ENCODE measurements around the gene NPEPPS. TPM values are rescaled to one million over a fixed set of nuclear protein-coding genes. Genes with fewer than 3 reads are reported as not detected.

The NPEPPS gene
- total RNA-seq, 1 experiment from 2014 or later = 139 TPM

DNA sequence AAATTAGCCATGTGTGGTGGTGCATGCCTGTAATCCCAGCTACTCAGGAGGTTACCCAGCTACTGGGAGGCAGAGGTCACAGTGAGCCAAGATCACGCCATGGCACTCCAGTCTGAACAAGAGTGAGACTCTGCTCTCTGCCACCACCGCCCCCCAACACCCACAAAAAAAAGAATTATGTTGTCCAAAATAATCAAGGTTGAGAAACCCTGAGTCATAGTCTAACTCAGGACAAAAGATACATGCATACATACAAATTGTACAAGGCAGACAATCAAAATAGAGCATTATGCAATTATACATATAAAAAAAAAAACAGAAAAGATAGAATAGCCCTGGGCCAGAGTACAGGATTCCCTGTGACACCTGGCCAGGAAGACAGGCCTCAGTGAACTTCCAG, 112.2 kb downstream of the NPEPPS start:
- H3K27ac Mint-ChIP-seq (ENCODE audit: unreplicated experiment) = no peak overlapping the region
- ChIA-PET POLR2A (interaction anchor here (0.6 kb wide), 1 partner anchor 70 kb away, joined by 5 read pairs; no protein-coding TSS in a partner anchor), CTCF (interaction anchor here (0.6 to 1.1 kb wide), 2 partner anchors 27 to 620 kb away, joined by 3 to 8 read pairs; no protein-coding TSS in a partner anchor)
- Histone ChIP-seq H3K4me1 (no peaks in the 10 kb centered on the region), H3K4me3 (ENCODE audit: low read depth, low read length) (no peak overlapping the region), H3K9me3 (no peaks in the 10 kb centered on the region), H3K27me3 (replicated peaks; ENCODE audit: control insufficient read depth, insufficient read depth, low read length) (no peaks in the 10 kb centered on the region), H3K36me3 (ENCODE audit: control insufficient read depth, insufficient read depth, low read length) (no peaks in the 10 kb centered on the region)
- intact Hi-C loops (cut with micrococcal nuclease; ENCODE audit: unreplicated experiment) = no loop called here
- H3K27me3 Mint-ChIP-seq (ENCODE audit: insufficient read depth, unreplicated experiment) = no peaks in the 10 kb centered on the region
- H3K4me3 Mint-ChIP-seq (ENCODE audit: unreplicated experiment) = no peak overlapping the region
- H3K9me3 Mint-ChIP-seq (ENCODE audit: unreplicated experiment) = no peaks in the 10 kb centered on the region
- no peaks in the 10 kb centered on the region for H3K36me3 Mint-ChIP-seq (ENCODE audit: insufficient read depth, unreplicated experiment)
- no peaks in the 10 kb centered on the region for H3K4me1 Mint-ChIP-seq (ENCODE audit: low read depth, unreplicated experiment)
- no peak for DNase-seq
- TF ChIP-seq, protein P1, sequence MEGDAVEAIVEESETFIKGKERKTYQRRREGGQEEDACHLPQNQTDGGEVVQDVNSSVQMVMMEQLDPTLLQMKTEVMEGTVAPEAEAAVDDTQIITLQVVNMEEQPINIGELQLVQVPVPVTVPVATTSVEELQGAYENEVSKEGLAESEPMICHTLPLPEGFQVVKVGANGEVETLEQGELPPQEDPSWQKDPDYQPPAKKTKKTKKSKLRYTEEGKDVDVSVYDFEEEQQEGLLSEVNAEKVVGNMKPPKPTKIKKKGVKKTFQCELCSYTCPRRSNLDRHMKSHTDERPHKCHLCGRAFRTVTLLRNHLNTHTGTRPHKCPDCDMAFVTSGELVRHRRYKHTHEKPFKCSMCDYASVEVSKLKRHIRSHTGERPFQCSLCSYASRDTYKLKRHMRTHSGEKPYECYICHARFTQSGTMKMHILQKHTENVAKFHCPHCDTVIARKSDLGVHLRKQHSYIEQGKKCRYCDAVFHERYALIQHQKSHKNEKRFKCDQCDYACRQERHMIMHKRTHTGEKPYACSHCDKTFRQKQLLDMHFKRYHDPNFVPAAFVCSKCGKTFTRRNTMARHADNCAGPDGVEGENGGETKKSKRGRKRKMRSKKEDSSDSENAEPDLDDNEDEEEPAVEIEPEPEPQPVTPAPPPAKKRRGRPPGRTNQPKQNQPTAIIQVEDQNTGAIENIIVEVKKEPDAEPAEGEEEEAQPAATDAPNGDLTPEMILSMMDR (IDR thresholded peaks at IDR 0.05; ENCODE audit: insufficient read depth in 1 of 2, low read depth in 1 of 2, low read length in 1 of 2, severe bottlenecking in 1 of 2, unreplicated experiment in 1 of 2) = no peak
- no TSS peak for BruUV-seq (replicated peaks)

DNA sequence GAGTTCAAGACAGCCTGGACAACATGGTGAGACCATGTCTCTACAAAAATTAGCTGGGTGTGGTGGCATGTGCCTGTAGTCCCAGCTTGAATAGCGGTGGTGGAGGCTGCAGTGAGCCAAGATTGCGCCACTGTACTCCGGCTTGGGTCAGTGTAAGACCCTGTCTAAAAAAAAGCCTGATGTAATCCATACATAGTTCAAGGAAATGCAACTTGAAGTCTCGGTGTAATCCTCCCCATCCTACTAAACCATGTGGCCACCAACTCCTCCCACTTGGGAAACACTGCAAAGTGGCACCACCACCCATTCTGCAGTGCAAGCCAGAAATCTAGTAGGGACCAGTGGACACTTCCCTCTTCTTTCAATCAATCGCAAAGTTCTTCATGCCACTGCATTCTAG, 113.4 kb downstream of the NPEPPS start:
- Mint-ChIP-seq H3K4me3 (ENCODE audit: unreplicated experiment) (no peak overlapping the region), H3K4me1 (ENCODE audit: low read depth, unreplicated experiment) (no peaks in the 10 kb centered on the region)
- CTCF ChIA-PET = interaction anchor here (0.8 kb wide), 1 partner anchor 28 kb away, joined by 8 read pairs; no protein-coding TSS in a partner anchor

DNA sequence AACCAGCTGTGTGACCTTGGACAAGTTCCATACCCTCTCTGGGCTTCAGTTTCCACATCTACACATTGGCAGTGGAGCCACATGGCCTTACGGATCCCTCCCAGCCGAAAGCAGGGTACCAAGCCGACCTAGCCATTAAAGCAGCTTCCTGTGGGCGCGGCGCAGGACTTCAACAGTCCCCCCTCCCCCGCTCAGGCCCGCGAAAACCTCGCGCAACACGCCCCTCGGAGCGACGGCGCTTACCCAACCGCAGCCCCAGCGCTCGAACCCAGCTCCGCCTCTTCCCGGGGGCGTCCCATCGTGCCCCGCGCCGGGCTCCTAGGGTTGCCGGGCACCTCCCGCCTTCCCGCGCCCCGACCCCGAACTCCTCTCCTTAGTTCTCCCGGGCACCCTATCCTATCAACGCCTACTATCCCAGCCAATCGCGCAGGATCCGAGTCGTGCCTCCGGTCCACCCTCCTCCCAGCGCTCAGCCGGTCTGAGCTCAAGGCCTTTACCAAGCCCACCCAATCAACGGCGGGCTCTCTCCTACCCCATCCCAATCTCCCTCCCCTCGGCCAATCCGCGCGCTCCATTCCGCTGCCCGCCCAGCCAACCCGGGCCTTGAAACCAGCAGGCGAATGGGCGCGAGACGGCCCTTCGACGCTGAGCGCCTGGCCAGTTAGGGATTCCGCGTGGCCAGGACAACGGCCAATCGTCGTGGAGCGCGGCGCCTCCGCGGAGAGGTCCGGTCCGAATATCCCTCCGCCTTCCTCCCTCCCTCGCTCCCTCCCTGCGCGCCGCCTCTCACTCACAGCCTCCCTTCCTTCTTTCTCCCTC, 118.5 kb downstream of the NPEPPS start, which contains the start of gene KPNB1:
Gene KPNB1 (plus strand): TSS at position 767 of the 819 bp plus-strand sequence. CDS start 326 bp downstream, outside the sequence.
- intact Hi-C loops (cut with micrococcal nuclease; ENCODE audit: unreplicated experiment) = loop anchor here (1.0 to 2.0 kb wide), 2 partner anchors 27 to 31 kb away; no protein-coding TSS in a partner anchor
- H3K27me3 Mint-ChIP-seq (ENCODE audit: insufficient read depth, unreplicated experiment) = no peaks in the 10 kb centered on the region

More for the DNA sequence above, 113.4 kb downstream of the NPEPPS start:
- H3K4me3 ChIP-seq (ENCODE audit: low read depth, low read length) = no peak overlapping the region
- TF ChIP-seq, protein P1 (IDR thresholded peaks at IDR 0.05; ENCODE audit: insufficient read depth in 1 of 2, low read depth in 1 of 2, low read length in 1 of 2, severe bottlenecking in 1 of 2, unreplicated experiment in 1 of 2) = no peak
- peaks cover 6% of the 10 kb centered on the region; the same call in 1 of the 2 replicates for H3K4me1 ChIP-seq
- no peaks in the 10 kb centered on the region for H3K36me3 ChIP-seq (ENCODE audit: control insufficient read depth, insufficient read depth, low read length)
- Mint-ChIP-seq H3K9me3 (ENCODE audit: unreplicated experiment) (no peaks in the 10 kb centered on the region), H3K27ac (ENCODE audit: unreplicated experiment) (no peak overlapping the region), H3K27me3 (ENCODE audit: insufficient read depth, unreplicated experiment) (no peaks in the 10 kb centered on the region), H3K36me3 (ENCODE audit: insufficient read depth, unreplicated experiment) (peaks cover 6% of the 10 kb centered on the region)
- intact Hi-C loops (cut with micrococcal nuclease; ENCODE audit: unreplicated experiment) = no loop called here
- no peak for DNase-seq
- POLR2A ChIA-PET = interaction anchor here (0.6 kb wide), 1 partner anchor 144 kb away, joined by 4 read pairs; no protein-coding TSS in a partner anchor
- no peaks in the 10 kb centered on the region for H3K9me3 ChIP-seq
- H3K27me3 ChIP-seq (replicated peaks; ENCODE audit: control insufficient read depth, insufficient read depth, low read length) = no peaks in the 10 kb centered on the region
- BruUV-seq (replicated peaks) = no TSS peak

More for the DNA sequence above, 118.5 kb downstream of the NPEPPS start, which contains the start of gene KPNB1:
- ChIA-PET POLR2A (interaction anchor here (0.5 to 2.5 kb wide), 32 partner anchors 9 to 459 kb away, joined by 3 to 30 read pairs (median 4); partner anchors contain the start of genes LRRC46, MRPL10, PNPO and SNX11), CTCF (interaction anchor here (0.6 to 3.7 kb wide), 16 partner anchors 15 to 298 kb away, joined by 3 to 50 read pairs (median 4); partner anchors contain the start of genes LRRC46, MRPL10, OSBPL7 and TBX21)
- peak; percentile 100 for DNase-seq
- Histone ChIP-seq H3K4me1 (peaks cover 29% of the 10 kb centered on the region), H3K9me3 (no peaks in the 10 kb centered on the region), H3K27me3 (replicated peaks; ENCODE audit: control insufficient read depth, insufficient read depth, low read length) (no peaks in the 10 kb centered on the region), H3K36me3 (ENCODE audit: control insufficient read depth, insufficient read depth, low read length) (peaks cover 5% of the 10 kb centered on the region), H3K4me3 (ENCODE audit: low read depth, low read length) (peak within 1 kb of the TSS; percentile 92)
- TF ChIP-seq, protein P1 (IDR thresholded peaks at IDR 0.05; ENCODE audit: insufficient read depth in 1 of 2, low read depth in 1 of 2, low read length in 1 of 2, severe bottlenecking in 1 of 2, unreplicated experiment in 1 of 2) = peak in 1 of 2 experiments; percentile 2
- H3K27ac Mint-ChIP-seq (ENCODE audit: unreplicated experiment) = peak within 1 kb of the TSS; percentile 83
- H3K9me3 Mint-ChIP-seq (ENCODE audit: unreplicated experiment) = no peaks in the 10 kb centered on the region
- peaks cover 56% of the 10 kb centered on the region for H3K36me3 Mint-ChIP-seq (ENCODE audit: insufficient read depth, unreplicated experiment)
- H3K4me1 Mint-ChIP-seq (ENCODE audit: low read depth, unreplicated experiment) = peaks cover 27% of the 10 kb centered on the region
- BruUV-seq (replicated peaks) = no TSS peak
- H3K4me3 Mint-ChIP-seq (ENCODE audit: unreplicated experiment) = peak within 1 kb of the TSS; percentile 87

All from Caco-2 (cell line).